Body of pancreas (tissue), 4 donors: Measurements from ENCODE around the gene C1orf232. TPM values are rescaled to one million over a fixed set of nuclear protein-coding genes. Genes with fewer than 3 reads are reported as not detected.
A peak's percentile ranks its signal among the peaks of the same experiment; 100 is the strongest.

Experiments used
- ATAC-seq: fragments of 150-250 bp; one replicate; pipeline ENCODE4 v1.9.1; 2016
- DNase-seq, 4 donors: peaks; one replicate each; pipeline ENCODE4 v3.0.0-alpha.2; 2019
- H3K27ac ChIP-seq, 4 donors: fragments of 200-600 bp; sonication (generic); 1 replicate in 3 of 4; 2 replicates in 1 of 4; pipeline versions ENCODE4 v1.5.1 to v1.6.1; 2016 to 2019; ENCODE audit warnings: mild to moderate bottlenecking in 1 of 4, mixed read lengths in 1 of 4, moderate library complexity in 1 of 4
- H3K27me3 ChIP-seq, 2 donors: fragments of 200-600 bp; sonication (generic); one replicate each; pipeline ENCODE4 v1.6.0; 2016; ENCODE audit warnings: mild to moderate bottlenecking in 1 of 2
- H3K36me3 ChIP-seq, 2 donors: fragments of 200-600 bp; sonication (generic); replicated peaks in 1 of 2; 2 replicates each; pipeline ENCODE4 v1.5.1; 2016; ENCODE audit warnings: low read depth in 2 of 2; ENCODE audit not compliant: insufficient read depth in 1 of 2
- H3K4me1 ChIP-seq: fragments of 200-600 bp; sonication (generic); one replicate; pipeline ENCODE4 v1.6.0; 2016
- H3K4me3 ChIP-seq, 2 donors: fragments of 200-600 bp; sonication (generic); 1 replicate in 1 of 2; 2 replicates in 1 of 2; pipeline ENCODE4 v1.5.1; 2016 to 2019
- H3K9me3 ChIP-seq, 3 donors: fragments of 200-600 bp; sonication (generic); 1 replicate in 2 of 3; 2 replicates in 1 of 3; pipeline ENCODE4 v1.5.1; 2016
- CTCF ChIP-seq, 7 experiments: fragments of 450-650 bp in 4 of 7; fragments of 200-600 bp in 3 of 7; sonication (generic) in 3 of 7; IDR thresholded peaks; one replicate each; pipeline ENCODE4 v1.5.1; 2016 to 2019; ENCODE audit warnings: antibody characterized with exemption in 7 of 7
- POLR2A ChIP-seq, 3 donors: fragments of 450-650 bp; IDR thresholded peaks; one replicate each; pipeline ENCODE4 v1.6.1; 2016; ENCODE audit warnings: antibody characterized with exemption in 3 of 3, mild to moderate bottlenecking in 2 of 3
- WGBS, 2 donors: methylation state at CpG; one replicate each; pipeline ENCODE4 v1.1.5; 2017; 5-methylcytosine and 5-hydroxymethylcytosine counted together
- intact Hi-C: fragments of 100-400 bp; cut with DNase I; formaldehyde crosslinking; loops from one replicate; pipeline ENCODE4 v1.15.1; 2023
- total RNA-seq, 2 donors: library from RNA; depleted of rRNA; stranded (reverse); fragments of >200 nt; gene quantifications; one replicate each; pipeline ENCODE4 v1.1.0, GENCODE V29; 2016

C1orf232 gene
- total RNA-seq, 2 donors from 2014 or later, result not detected

DNA sequence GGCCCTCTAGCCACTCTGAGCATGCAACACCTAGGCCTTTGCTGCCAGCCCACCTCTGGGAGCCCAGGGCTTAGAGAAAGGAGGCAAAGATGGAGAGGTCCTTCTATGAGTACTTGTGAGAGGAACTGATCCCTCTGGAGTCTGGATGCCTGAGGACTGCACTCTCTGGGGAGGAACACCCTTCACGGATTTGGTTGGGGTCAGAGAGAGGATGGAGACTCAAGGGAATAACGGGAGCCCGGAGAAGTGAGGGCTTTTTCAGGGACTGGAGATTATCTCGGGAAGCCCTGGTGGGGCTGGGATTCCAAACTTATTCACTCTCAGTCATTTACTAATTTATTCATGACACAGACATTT is 413 bp upstream of the C1orf232 start:
- Histone ChIP-seq H3K4me1 (peaks cover 24% of the 10 kb centered on the region), H3K27me3 (no peaks in the 10 kb centered on the region), H3K9me3 (no peaks in the 10 kb centered on the region), H3K27ac (peak overlapping the region; percentile 60 to 87 (median 81)), H3K4me3 (no peak overlapping the region), H3K36me3 (no peaks in the 10 kb centered on the region)
- ATAC-seq, result no peak
- no peak for DNase-seq
- intact Hi-C loops, result no loop called here
- 39 to 40% methylated on average over 4 of the region's 4 CpGs for WGBS, 2 donors
- TF ChIP-seq CTCF (IDR thresholded peaks at IDR 0.05) (no peak), POLR2A (IDR thresholded peaks at IDR 0.05) (no peak)

DNA sequence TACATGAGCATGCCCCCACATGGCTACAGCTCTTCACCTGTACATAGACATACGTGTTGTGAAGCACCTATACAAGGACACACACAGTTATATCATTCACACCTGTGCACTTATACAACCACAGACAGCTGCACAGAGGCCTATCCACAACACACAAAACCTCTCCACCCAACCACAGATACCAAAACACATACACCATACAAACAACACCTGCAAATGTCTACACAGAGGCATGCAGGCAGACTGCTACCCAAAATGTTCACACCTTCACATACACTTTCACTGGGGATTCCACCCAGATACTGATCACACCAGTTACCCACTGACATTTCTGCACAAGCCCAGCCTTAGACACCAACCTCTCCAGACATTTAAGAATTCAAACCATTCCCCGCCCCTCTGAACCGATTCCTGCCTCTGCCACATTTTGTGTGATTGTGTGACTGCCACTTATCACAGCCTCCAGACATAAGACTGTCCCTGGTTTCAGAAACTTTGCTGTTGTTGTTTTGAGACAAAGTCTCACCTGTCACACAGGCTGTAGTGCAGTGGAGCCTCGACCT is 2.0 kb downstream of the C1orf232 start:
- intact Hi-C loops, result no loop called here
- DNase-seq (no peak), ATAC-seq (no peak)
- TF ChIP-seq CTCF (IDR thresholded peaks at IDR 0.05) (no peak), POLR2A (IDR thresholded peaks at IDR 0.05) (no peak)
- H3K4me1 ChIP-seq, result peaks cover 37% of the 10 kb centered on the region
- WGBS, 2 donors, result 69 to 77% methylated on average over 4 of the region's 4 CpGs
- no peaks in the 10 kb centered on the region for H3K9me3 ChIP-seq
- H3K4me3 ChIP-seq, result no peak overlapping the region
- no peaks in the 10 kb centered on the region for H3K36me3 ChIP-seq
- no peaks in the 10 kb centered on the region for H3K27me3 ChIP-seq
- H3K27ac ChIP-seq, result no peak overlapping the region

- H3K4me3 ChIP-seq, result no peak overlapping the region
- H3K9me3 ChIP-seq, result no peaks in the 10 kb centered on the region
- DNase-seq, result no peak
- H3K4me1 ChIP-seq, result peaks cover 33% of the 10 kb centered on the region
- 65 to 72% methylated on average over 18 to 19 of the region's 19 CpGs for WGBS, 2 donors
- H3K27me3 ChIP-seq, result no peaks in the 10 kb centered on the region
- H3K27ac ChIP-seq, result no peak overlapping the region
- no peak for TF ChIP-seq POLR2A (IDR thresholded peaks at IDR 0.05)
- TF ChIP-seq CTCF (IDR thresholded peaks at IDR 0.05), result no peak
- H3K36me3 ChIP-seq, result no peaks in the 10 kb centered on the region
- ATAC-seq, result no peak
- intact Hi-C loops, result loop anchor here (5.0 kb wide), 1 partner anchor 63 kb away; no protein-coding TSS in a partner anchor
Observed at GRCh38 chr1:26164861-26165842, 3.6 kb downstream of the C1orf232 start.

GRCh38 chr1:26164036-26164860 is 4.5 kb downstream of the C1orf232 start:
- intact Hi-C loops, result loop anchor here (5.0 kb wide), 1 partner anchor 62 kb away; no protein-coding TSS in a partner anchor
- Histone ChIP-seq H3K4me1 (peaks cover 30% of the 10 kb centered on the region), H3K27ac (peak overlapping the region in 1 of 4 donors; percentile 21), H3K27me3 (no peaks in the 10 kb centered on the region), H3K36me3 (no peaks in the 10 kb centered on the region), H3K9me3 (no peaks in the 10 kb centered on the region), H3K4me3 (no peak overlapping the region)
- TF ChIP-seq CTCF (IDR thresholded peaks at IDR 0.05) (peak in 6 of 7 experiments; percentile 24 to 83 (median 75)), POLR2A (IDR thresholded peaks at IDR 0.05) (no peak)
- peak; percentile 58 for ATAC-seq
- DNase-seq, result peak; percentile 30 to 62 (median 50)
- 13 to 42% methylated on average over 14 to 56 of the region's 72 CpGs for whole genome bisulfite sequencing, 2 donors
